Activated CD4-positive, alpha-beta T cell treated with anti-CD3 and anti-CD28 coated beads, Interleukin-2, amount 50 U/mL, for 16 hours (primary cell): ENCODE measurements around the gene MCF2L.

Source experiments
- DNase-seq: peaks from one replicate; pipeline ENCODE4 v3.0.0-alpha.2; 2020

Gene MCF2L

DNA sequence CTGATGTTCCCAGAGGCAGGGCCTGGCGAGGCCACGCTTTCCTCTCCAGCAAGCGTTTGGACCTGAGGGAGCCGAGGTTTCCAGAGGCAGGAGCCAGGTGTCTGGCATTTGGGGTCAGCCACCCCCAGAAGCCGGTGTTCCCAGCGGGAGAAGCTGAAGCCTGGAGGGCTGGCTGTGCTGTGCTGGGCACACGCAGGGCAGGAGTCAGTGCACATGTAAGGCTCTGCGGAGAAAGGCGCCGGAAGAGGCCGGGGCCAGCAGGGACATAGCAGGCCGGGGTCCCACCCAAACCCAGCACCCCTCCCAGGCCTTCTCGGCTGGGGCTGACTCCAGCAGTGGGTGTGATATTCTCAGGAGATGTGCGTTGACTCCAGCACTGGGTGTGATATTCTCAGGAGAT lies 31.6 kb downstream of the MCF2L start:
- DNase-seq: no peak

DNA sequence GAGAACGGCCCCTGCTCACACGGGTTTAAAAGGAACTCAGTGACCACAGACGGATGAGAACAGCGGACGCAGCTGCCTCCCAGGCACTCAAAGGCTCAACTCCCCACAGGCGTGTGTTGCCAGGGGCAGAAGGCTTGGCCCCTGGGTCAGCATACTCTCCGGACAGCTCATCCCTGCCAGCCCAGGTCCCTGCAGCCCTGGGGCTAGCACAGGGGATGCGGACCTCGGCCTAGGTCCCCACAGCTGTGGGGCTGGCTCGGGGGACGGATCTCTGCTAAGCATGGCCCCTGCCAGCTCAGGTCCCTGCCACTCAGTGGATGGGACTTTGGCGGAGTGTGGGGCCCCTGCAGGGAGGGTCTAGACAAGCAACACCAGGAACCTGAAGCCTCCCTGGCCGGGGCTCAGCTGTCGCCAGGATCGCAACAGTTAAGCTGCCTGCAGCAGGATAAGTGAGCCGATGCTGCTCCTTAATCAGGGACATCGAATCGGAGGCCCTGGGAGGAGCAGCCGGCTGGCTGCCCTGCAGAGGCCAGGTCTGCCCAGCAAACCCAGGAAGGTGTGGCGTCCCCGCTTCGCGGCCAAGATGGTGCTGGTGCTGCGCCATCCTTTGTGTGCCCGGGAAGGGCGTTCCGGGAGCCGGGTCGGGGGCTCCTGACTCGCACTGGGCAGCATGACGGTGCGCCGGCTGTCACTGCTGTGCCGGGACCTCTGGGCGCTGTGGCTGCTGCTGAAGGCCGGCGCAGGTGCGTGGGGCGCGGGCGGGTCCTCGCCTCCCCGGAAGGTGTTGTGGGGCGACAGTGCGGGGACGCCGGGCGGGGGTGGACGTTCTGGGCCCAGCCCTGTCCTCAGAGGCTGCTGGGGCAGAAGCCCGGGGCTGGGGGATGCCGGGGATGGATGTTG lies 32.5 kb downstream of the MCF2L start:
- DNase-seq: no peak

GRCh38 chr13:113002206-113002912 lies 33.3 kb downstream of the MCF2L start:
- no peak for DNase-seq

- no peak for DNase-seq
Observed at GRCh38 chr13:113002913-113003290, 33.9 kb downstream of the MCF2L start.

DNA sequence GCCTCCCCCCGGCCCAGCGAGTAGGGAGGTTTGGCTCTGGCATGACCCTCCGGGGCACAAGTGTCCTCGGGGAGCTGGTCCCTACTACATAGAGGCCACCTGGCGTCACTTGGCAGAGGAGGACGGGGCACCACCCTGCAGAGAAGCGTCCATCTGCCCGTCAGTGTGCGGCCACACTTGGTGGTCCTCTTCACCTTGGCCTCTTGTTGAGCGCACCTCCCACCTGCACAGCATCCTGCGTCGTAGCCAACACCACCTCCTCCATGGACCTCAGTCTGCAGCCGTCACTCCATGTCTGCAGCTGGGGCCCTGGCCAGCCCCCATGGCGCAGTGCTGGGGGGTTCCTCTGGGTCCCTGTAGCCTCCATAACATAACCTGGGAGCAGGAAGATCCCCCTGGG lies 35.1 kb downstream of the MCF2L start:
- DNase-seq: no peak

DNA sequence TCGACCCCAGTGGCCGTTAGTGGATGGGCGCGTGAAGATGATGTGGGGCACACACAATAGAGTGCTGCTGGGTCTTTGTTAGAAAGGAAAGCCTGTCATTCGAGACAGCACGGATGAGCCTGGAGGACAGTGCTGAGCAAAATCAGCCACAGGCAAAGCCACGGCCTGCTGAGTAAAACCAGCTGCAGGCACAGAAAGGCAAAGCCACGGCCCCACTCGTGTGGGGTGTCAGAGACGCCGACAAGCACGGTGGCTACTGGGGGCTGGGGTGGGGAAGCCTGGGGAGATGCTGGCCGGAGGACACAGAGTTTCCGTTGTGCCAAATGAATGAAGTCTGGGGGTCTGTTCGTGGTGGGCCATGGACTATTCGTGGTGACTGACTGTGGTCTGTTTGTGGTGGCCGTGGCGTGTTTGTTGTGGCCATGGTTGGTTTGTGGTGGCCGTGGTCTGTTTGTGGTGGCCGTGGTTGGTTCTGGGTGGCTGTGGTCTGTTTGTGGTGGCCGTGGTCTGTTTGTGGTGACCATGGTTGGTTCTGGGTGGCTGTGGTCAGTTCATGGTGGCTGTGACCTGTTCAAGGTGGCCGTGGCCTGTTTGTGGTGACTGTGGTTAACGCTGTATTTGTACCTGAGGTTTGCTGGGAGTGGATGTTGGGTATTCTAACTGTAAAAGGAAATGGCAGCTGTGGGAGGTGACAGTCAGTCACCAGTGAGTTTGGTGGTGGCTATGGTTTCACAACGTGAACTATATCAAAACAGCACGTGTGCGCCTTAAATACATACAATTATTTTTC lies 36.3 kb downstream of the MCF2L start:
- DNase-seq: no peak

DNA sequence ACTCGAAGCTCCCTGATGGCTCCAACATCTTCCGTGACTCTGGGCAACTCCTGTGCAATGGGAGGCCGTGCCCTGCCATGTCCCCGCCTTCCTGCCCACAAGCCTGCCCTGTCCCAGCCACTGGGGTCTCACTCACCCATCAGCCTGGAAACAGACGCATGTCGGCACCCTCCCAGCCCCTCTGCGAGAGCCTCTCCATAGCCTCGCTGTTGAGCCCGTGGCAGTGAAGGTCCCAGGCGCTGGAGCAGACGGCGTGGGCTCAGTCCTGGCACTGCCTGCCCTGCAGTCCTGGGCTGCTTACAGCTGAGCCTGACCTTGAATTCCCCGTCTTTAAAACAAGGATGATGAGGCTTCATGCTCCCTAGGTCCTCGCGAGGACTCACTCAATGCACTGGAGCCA lies 37.0 kb downstream of the MCF2L start:
- DNase-seq: no peak

DNA sequence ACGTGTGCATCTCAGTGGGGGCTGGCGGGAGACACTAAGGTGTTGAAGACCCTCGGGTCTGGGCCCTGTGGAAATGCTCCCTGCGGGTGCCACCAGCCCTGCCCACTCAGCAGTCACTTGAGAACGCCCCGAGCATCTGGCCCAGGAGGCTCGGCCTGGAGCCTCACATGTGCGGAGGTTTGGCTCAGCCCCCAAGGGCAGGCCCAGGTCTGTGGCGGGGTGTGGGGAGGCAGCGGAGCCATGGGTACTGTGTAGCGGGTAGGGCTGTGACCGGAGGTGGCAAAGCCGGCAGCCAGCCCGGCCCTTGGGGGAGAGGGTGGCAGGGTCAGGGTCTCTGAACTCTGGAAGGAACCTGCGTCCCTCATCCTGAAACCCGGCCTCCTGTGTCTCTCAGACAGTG lies 37.6 kb downstream of the MCF2L start:
- no peak for DNase-seq

DNA sequence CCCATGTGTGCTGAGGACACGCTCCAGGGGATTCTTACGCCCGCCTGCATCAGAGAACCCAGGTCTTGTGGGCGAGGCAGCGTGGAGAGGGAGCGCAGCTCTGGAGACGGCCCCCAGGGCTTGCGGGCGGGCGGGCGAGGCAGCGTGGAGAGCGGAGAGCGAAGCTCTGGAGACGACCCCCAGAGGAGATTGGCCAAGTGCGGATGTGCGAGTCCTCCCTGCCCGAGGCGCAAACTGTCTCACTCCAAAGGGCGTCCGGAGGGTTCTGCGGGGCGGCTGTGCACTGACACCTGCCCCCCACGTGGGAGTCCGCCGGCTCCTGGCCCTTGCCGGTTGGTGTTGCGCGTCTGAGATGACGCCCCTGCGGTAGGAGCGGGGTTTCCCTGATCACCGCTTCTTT lies 39.8 kb downstream of the MCF2L start:
- no peak for DNase-seq

- no peak for DNase-seq
Observed at GRCh38 chr13:113009743-113010509, 40.9 kb downstream of the MCF2L start.

- DNase-seq: no peak
Observed at GRCh38 chr13:113010510-113010865, 41.5 kb downstream of the MCF2L start.

DNA sequence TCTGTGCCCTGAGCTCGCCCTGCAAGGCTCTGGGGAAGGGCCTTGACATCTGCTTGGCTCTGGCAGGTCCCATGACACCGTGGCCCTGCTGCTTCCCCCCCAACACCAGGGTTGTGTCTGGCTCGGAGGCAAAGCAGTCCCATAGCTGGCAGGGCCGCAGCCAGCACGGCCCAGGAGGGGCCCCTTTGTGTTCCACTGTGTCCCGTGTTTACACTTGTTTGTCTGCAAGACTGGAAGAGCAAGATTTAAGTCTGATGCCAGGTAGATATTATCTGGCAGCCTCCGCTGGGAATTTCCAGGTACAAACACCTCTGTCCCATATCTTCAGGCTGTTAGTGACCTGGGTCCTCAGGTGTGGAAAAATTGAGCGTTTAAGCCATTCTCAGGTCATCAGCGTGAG lies 44.3 kb downstream of the MCF2L start:
- DNase-seq: no peak

- DNase-seq: no peak
Observed at GRCh38 chr13:113013878-113014751, 45.1 kb downstream of the MCF2L start.

GRCh38 chr13:113014752-113015745 lies 46.0 kb downstream of the MCF2L start:
- DNase-seq: no peak

DNA sequence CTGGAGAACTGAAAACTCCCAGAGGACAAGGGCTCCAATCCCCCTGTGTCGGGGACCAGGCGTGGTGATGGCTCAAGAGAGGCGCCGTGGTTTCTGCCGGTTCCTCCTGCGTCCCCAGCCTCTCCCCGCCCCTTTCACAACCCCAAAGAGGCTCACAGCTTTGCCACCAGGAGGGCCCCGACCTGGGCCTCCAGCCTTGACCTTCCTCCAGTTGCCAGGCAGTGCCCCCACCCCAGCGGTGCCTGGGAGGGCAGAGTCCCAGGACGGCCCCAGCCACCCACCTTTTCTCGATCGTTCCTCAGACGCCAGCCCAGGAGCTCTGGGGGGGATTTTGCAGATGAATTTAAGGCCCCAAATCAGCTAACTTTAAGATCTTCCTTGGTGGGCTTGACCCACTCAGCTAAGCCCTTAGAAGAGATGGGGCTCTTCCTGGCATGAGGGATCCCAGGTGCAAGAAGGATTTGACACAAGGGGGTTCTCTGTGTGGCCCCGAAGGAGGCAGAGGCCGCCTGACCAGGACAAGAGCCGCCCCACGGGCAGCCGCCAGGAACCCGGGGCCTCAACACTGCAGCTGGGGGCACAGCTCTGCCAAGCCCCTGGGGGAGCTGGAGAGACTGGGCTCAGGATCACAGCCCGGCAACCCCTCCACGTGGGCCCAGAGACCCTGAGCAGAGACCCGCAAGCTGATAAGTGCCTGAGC lies 47.0 kb downstream of the MCF2L start:
- DNase-seq: no peak

DNA sequence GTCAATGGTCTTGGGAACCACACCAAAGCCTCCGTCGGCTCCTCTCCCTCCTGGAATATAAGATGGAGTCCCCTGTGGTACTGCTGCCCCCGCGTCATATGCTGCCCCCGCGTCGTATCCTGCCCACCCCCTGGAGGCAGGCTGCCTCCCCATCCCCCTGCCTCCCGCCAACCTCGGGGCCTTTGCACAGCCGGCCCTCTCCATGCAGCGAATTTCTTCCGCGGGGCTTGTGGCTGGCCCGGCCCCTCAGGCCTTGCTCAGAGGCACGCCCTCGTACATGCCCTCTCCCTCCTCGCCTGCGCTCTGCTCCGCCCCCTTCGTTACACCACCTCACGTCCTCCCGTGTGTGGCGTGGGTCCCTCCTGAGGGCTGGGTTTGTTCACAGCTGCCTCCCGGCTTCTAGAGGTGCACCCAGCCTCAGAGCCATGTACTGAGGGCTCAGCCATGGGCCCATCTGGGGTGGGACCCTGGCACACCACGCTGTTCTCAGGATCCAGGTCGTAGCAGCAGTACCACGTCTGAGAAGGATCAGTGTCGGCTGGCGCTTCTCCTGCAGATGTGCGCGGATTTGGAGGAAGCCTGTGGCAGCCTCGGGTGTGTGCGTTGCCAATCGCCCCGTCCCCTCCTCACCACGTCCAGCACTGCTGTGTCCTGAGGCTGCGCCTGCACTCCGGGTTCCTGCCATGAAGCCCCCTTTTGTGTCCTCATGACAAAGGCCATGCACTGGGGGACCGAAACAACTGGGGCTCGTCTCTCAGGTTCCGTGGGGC lies 47.7 kb downstream of the MCF2L start:
- no peak for DNase-seq

GRCh38 chr13:113017506-113018215 lies 48.6 kb downstream of the MCF2L start:
- DNase-seq: no peak
